ENCODE measurements around the gene CALB2. TPM values are rescaled to one million over a fixed set of nuclear protein-coding genes. Genes with fewer than 3 reads are reported as not detected.
"Not testable (repeated sequence)": the region's sequence is repeated elsewhere in the genome, so short reads cannot be mapped to it uniquely, and the experiment has no call there.

CALB2 gene
- total RNA-seq, 2 experiments from 2014 or later: not detected

DNA sequence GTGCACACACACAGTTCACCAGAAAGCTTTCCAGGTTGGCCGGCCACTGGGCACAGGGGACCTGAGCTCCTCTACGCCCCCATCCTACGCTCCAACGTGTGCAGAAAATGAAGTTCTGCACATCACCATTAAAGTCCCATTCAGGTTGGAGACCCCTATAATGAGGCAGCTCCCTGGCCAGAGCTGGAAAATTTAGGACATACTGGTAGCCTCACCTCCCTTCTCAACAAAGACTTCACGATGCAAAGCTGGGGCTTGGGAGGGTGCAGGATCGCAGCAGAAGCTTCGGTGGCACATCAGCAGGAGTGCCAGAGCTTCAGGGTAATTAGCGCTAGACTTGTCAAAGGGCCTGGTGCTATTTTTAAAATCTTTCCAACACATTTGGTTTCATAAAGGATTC lies 15.4 kb upstream of the CALB2 start:
- no peak overlapping the region for H3K27ac Mint-ChIP-seq
- no peaks in the 10 kb centered on the region for H3K27me3 Mint-ChIP-seq
- H3K36me3 Mint-ChIP-seq (ENCODE audit: low read depth): no peaks in the 10 kb centered on the region
- ChIA-PET POLR2A (no interaction called here), CTCF (no interaction called here)
- no peaks in the 10 kb centered on the region for H3K9me3 Mint-ChIP-seq
- no peaks in the 10 kb centered on the region for H3K4me1 Mint-ChIP-seq
- no peak for DNase-seq
- H3K4me3 Mint-ChIP-seq: no peak overlapping the region

GRCh38 chr16:71344315-71344905 lies 14.1 kb upstream of the CALB2 start:
- Mint-ChIP-seq H3K27ac (no peak overlapping the region), H3K4me1 (no peaks in the 10 kb centered on the region), H3K27me3 (no peaks in the 10 kb centered on the region), H3K4me3 (no peak overlapping the region), H3K36me3 (ENCODE audit: low read depth) (no peaks in the 10 kb centered on the region), H3K9me3 (no peaks in the 10 kb centered on the region)
- ChIA-PET POLR2A (no interaction called here), CTCF (no interaction called here)
- no peak for DNase-seq

- Mint-ChIP-seq H3K36me3 (ENCODE audit: low read depth) (no peaks in the 10 kb centered on the region), H3K27me3 (no peaks in the 10 kb centered on the region), H3K9me3 (no peaks in the 10 kb centered on the region), H3K4me1 (no peaks in the 10 kb centered on the region), H3K4me3 (no peak overlapping the region), H3K27ac (no peak overlapping the region)
- POLR2A ChIA-PET: no interaction called here
- no peak for DNase-seq
- CTCF ChIA-PET: no interaction called here
Measured at GRCh38 chr16:71345031-71345430, 13.5 kb upstream of the CALB2 start.

DNA sequence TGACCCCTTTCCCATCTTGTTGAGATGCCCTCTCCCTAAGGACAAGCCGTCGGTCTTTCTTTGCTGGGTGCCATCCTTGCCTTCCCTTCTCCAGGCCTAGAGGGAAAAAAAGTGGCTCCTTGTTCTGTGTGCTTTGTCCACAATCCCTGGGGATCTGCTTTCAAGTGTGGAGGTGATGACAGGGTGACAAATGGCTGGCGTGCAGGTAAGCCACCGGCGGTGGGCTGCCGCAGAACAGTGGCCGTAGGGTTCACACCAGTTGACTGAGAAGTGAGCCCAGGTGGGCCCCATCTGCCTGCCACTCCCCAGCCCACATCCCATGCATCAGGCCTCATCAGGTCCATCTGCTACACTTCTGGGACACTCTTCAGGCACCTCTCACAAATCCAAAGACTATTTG lies 11.4 kb upstream of the CALB2 start:
- Mint-ChIP-seq H3K36me3 (ENCODE audit: low read depth) (no peaks in the 10 kb centered on the region), H3K9me3 (no peaks in the 10 kb centered on the region), H3K4me3 (no peak overlapping the region), H3K27me3 (no peaks in the 10 kb centered on the region), H3K27ac (no peak overlapping the region), H3K4me1 (no peaks in the 10 kb centered on the region)
- POLR2A ChIA-PET: no interaction called here
- no peak for DNase-seq
- CTCF ChIA-PET: no interaction called here

DNA sequence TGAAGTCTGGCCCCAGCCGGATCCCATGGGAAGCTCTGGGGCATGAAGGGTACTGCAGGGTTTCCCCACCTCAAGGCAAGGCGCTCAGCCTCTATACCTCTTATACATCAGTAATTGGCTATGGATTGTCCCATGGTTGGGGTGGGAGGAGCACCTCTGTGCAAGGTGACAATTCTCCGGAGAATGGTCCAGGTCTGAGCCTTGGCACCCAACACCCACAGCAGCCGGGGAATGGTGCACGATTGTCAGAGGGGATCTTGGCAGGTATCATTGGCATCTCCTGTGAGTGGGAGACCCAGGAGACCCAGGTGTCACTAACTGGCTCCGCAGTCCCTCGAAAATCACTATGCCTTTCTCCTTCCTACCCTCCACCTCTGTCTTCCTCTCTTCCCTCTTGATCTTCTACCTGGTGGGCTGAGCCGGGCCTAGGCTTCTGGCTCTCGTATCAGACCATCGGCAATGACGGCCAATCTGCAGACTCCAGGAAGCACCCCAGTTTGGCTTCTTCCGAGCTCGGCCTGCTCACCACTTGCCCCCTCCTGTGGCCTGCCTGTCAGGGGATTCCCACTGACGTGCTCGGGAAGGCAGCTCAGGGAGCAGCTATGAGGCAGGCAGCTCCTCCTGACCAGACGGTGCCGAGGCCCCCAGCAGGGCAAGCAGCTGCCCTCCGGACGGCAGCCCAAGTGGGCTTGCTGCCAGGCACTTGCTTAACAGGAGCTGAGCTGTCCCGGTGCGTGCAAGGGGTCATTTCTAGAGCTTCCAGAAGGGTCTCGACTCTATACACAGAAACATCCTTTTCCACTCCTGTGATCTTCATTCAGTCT lies 10.0 kb upstream of the CALB2 start:
- no peaks in the 10 kb centered on the region for H3K27me3 Mint-ChIP-seq
- ChIA-PET POLR2A (no interaction called here), CTCF (no interaction called here)
- no peaks in the 10 kb centered on the region for H3K36me3 Mint-ChIP-seq (ENCODE audit: low read depth)
- H3K4me1 Mint-ChIP-seq: no peaks in the 10 kb centered on the region
- no peaks in the 10 kb centered on the region for H3K9me3 Mint-ChIP-seq
- H3K4me3 Mint-ChIP-seq: no peak overlapping the region
- no peak overlapping the region for H3K27ac Mint-ChIP-seq
- no peak for DNase-seq

GRCh38 chr16:71350821-71351557 lies 7.5 kb upstream of the CALB2 start:
- DNase-seq: no peak
- CTCF ChIA-PET: no interaction called here
- POLR2A ChIA-PET: no interaction called here
- Mint-ChIP-seq H3K27ac (no peak overlapping the region), H3K36me3 (ENCODE audit: low read depth) (no peaks in the 10 kb centered on the region), H3K4me3 (no peak overlapping the region), H3K27me3 (no peaks in the 10 kb centered on the region), H3K4me1 (no peaks in the 10 kb centered on the region), H3K9me3 (no peaks in the 10 kb centered on the region)

- no peak overlapping the region for H3K4me3 Mint-ChIP-seq
- H3K27me3 Mint-ChIP-seq: no peaks in the 10 kb centered on the region
- CTCF ChIA-PET: no interaction called here
- no peak for DNase-seq
- H3K9me3 Mint-ChIP-seq: no peaks in the 10 kb centered on the region
- H3K4me1 Mint-ChIP-seq: no peaks in the 10 kb centered on the region
- POLR2A ChIA-PET: no interaction called here
- H3K36me3 Mint-ChIP-seq (ENCODE audit: low read depth): no peaks in the 10 kb centered on the region
- H3K27ac Mint-ChIP-seq: no peak overlapping the region
Measured at GRCh38 chr16:71351558-71351901, 7.0 kb upstream of the CALB2 start.

GRCh38 chr16:71352466-71352865 lies 6.1 kb upstream of the CALB2 start:
- POLR2A ChIA-PET: no interaction called here
- Mint-ChIP-seq H3K4me3 (no peak overlapping the region), H3K36me3 (ENCODE audit: low read depth) (no peaks in the 10 kb centered on the region), H3K4me1 (no peaks in the 10 kb centered on the region), H3K27ac (no peak overlapping the region), H3K27me3 (no peaks in the 10 kb centered on the region), H3K9me3 (no peaks in the 10 kb centered on the region)
- no peak for DNase-seq
- CTCF ChIA-PET: no interaction called here

DNA sequence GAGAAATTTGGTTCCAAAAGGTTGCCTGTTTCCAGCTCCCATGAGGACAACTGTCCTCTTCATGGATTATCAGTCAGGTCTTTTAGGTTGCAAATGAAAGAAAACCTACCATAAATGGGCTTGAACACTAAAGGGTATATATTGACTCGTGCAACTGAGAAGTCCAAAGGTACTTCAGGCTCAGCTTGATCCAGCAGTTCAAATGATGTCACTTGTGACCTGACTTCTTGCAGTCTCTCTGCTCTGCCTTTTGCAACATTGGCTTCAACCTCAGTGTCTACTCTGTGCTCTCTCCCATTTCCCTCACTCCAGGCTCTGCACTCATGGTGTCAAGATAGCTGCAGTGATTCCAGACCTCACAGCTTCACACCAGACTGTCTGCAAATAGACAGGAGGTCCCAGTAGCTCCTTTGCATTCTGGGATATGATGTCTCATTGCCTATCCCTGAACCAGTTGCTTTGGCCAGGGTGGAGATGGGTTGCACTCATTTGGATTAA lies 5.5 kb upstream of the CALB2 start:
- no peak for DNase-seq
- POLR2A ChIA-PET: no interaction called here
- CTCF ChIA-PET: no interaction called here
- Mint-ChIP-seq H3K4me3 (no peak overlapping the region), H3K36me3 (ENCODE audit: low read depth) (no peaks in the 10 kb centered on the region), H3K9me3 (no peaks in the 10 kb centered on the region), H3K27me3 (no peaks in the 10 kb centered on the region), H3K4me1 (no peaks in the 10 kb centered on the region), H3K27ac (no peak overlapping the region)

DNA sequence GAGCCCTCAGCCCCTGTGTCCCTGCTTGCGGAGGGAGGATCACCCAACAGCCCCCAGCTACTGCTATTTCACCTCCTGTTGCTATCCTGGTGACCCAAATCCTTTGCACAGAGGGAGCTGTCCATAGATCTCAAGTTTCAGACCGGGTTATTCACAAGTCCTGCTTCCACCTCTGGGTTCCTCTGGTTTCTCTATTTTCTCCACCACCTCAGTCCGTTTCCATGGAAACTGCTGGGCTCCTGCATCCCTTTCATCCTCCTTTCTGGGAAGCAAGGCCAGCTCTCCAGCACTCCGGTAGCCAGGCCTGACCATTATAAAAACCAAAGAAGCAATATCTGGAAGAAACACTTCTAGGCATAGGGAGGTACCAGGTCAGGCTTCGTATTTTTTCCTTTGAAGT lies 4.8 kb upstream of the CALB2 start:
- no peaks in the 10 kb centered on the region for H3K9me3 Mint-ChIP-seq
- H3K36me3 Mint-ChIP-seq (ENCODE audit: low read depth): no peaks in the 10 kb centered on the region
- no peak for DNase-seq
- no peaks in the 10 kb centered on the region for H3K4me1 Mint-ChIP-seq
- CTCF ChIA-PET: no interaction called here
- H3K27ac Mint-ChIP-seq: no peak overlapping the region
- no peak overlapping the region for H3K4me3 Mint-ChIP-seq
- no peaks in the 10 kb centered on the region for H3K27me3 Mint-ChIP-seq
- POLR2A ChIA-PET: no interaction called here

DNA sequence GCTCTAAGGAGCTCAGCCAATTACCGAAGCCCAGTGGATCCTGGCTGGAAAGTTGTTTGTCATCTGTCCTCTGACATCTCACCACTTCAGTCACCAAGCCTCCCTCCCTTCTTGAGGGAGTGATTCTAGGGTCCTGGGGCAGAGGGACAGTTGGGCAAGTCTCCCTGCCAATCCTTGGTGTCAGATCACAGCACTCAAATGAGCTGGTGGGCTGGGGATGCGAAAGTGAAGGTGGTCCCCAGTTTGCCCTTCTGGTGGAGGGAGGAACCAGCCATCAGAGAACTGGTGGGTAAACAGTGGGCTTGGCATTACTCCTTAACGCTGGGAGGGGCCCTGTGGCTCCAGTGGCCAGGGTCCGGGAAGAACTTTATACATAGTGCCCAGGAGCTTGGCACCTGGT lies 4.4 kb upstream of the CALB2 start:
- Mint-ChIP-seq H3K9me3 (no peaks in the 10 kb centered on the region), H3K4me1 (no peaks in the 10 kb centered on the region), H3K4me3 (no peak overlapping the region), H3K36me3 (ENCODE audit: low read depth) (no peaks in the 10 kb centered on the region), H3K27me3 (no peaks in the 10 kb centered on the region), H3K27ac (no peak overlapping the region)
- ChIA-PET CTCF (no interaction called here), POLR2A (no interaction called here)
- DNase-seq: no peak

- POLR2A ChIA-PET: no interaction called here
- H3K4me3 Mint-ChIP-seq: no peak overlapping the region
- no peaks in the 10 kb centered on the region for H3K9me3 Mint-ChIP-seq
- H3K36me3 Mint-ChIP-seq (ENCODE audit: low read depth): no peaks in the 10 kb centered on the region
- H3K4me1 Mint-ChIP-seq: no peaks in the 10 kb centered on the region
- no peak for DNase-seq
- no peak overlapping the region for H3K27ac Mint-ChIP-seq
- peaks cover 5% of the 10 kb centered on the region for H3K27me3 Mint-ChIP-seq
- CTCF ChIA-PET: interaction anchor here (0.6 kb wide), 1 partner anchor 71 kb away, joined by 5 read pairs; no protein-coding TSS in a partner anchor
Measured at GRCh38 chr16:71356051-71356740, 2.3 kb upstream of the CALB2 start.

DNA sequence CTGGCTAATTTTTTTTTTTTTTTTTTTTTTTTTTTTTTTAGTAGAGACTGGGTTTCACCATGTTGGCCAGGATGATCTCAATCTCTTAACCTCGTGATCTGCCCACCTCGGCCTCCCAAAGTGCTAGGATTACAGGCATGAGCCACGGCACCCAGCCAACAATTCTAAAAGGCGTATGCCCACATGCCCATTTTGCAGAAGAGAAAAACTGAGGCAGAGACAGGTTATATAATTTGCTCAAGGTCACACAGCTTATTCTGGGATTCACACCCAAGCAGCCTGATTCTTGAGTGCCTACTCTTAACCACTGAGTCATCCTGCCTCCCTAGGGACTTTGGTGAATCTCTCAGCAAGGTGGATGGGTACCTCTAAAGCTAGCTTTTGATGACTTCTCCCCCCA lies 1.6 kb upstream of the CALB2 start:
- H3K27ac Mint-ChIP-seq; H3K4me3 Mint-ChIP-seq; H3K36me3 Mint-ChIP-seq (ENCODE audit: low read depth); H3K27me3 Mint-ChIP-seq; H3K4me1 Mint-ChIP-seq; POLR2A ChIA-PET; DNase-seq; H3K9me3 Mint-ChIP-seq: not testable (repeated sequence)
- CTCF ChIA-PET: interaction anchor here (0.6 kb wide), 1 partner anchor 72 kb away, joined by 5 read pairs; no protein-coding TSS in a partner anchor

Data from activated CD4-positive, alpha-beta T cell treated with anti-CD3 and anti-CD28 coated beads, Interleukin-2, amount 10 ng/mL, durations not matched to agents 7 days and 5 days (primary cell).